Common myeloid progenitor, CD34-positive (primary cell): ENCODE data around the gene NTMT2. TPM values are rescaled to one million over a fixed set of nuclear protein-coding genes. Genes with fewer than 3 reads are reported as not detected.
A peak's percentile ranks its signal among the peaks of the same experiment; 100 is the strongest.
"Not testable (repeated sequence)": the region's sequence is repeated elsewhere in the genome, so short reads cannot be mapped to it uniquely, and the experiment has no call there.

Source experiments
- CTCF ChIA-PET: fragments of 350-600 bp; sonication (Branson Sonifier 250); formaldehyde crosslinking; loops from one replicate; lab custom pipeline; 2021; ENCODE audit warnings: antibody characterized with exemption; lab: Charles Lee
- POLR2A ChIA-PET: fragments of 350-600 bp; sonication (Branson Sonifier 250); formaldehyde crosslinking; loops from one replicate; lab custom pipeline; 2021; ENCODE audit warnings: antibody characterized with exemption; lab: Charles Lee
- DNase-seq, 3 donors: peaks; one replicate each; pipeline versions ENCODE4 v3.0.0 to v3.0.0-alpha.2; 2013
- H3K27ac ChIP-seq, 2 experiments: 1 replicate in 1 of 2; 2 replicates in 1 of 2; pipeline ENCODE4 v1.7.0; 2013; ENCODE audit warnings: inconsistent platforms in 2 of 2, low read length in 2 of 2, mild to moderate bottlenecking in 2 of 2, low read depth in 1 of 2, moderate library complexity in 1 of 2; ENCODE audit not compliant: severe bottlenecking in 2 of 2, insufficient read depth in 1 of 2, poor library complexity in 1 of 2
- H3K27me3 ChIP-seq, 5 experiments: replicated peaks in 2 of 5; 1 replicate in 3 of 5; 2 replicates in 2 of 5; pipeline versions ENCODE4 v1.6.1 to v1.7.0; 2013; ENCODE audit warnings: low read length in 4 of 5, mild to moderate bottlenecking in 2 of 5, moderate library complexity in 2 of 5, inconsistent platforms in 1 of 5; ENCODE audit not compliant: insufficient read depth in 5 of 5, control insufficient read depth in 4 of 5
- H3K36me3 ChIP-seq, 4 experiments: 1 replicate in 2 of 4; 2 replicates in 2 of 4; pipeline versions ENCODE4 v1.6.1 to v1.7.0; 2013; ENCODE audit warnings: low read length in 3 of 4, control low read depth in 1 of 4, mild to moderate bottlenecking in 1 of 4; ENCODE audit not compliant: control insufficient read depth in 4 of 4, insufficient read depth in 4 of 4
- H3K4me1 ChIP-seq, 4 experiments: 1 replicate in 3 of 4; 2 replicates in 1 of 4; pipeline versions ENCODE4 v1.6.1 to v1.7.1; 2013; ENCODE audit warnings: low read length in 3 of 4, mild to moderate bottlenecking in 3 of 4, control low read depth in 1 of 4, inconsistent platforms in 1 of 4, moderate library complexity in 1 of 4; ENCODE audit not compliant: control insufficient read depth in 4 of 4, insufficient read depth in 4 of 4; ENCODE audit errors: control extremely low read depth in 1 of 4
- H3K4me3 ChIP-seq, 7 experiments: 1 replicate in 4 of 7; 2 replicates in 3 of 7; pipeline versions ENCODE4 v1.5.1 to v1.7.0; 2013; ENCODE audit warnings: mild to moderate bottlenecking in 7 of 7, low read length in 6 of 7, moderate library complexity in 6 of 7, inconsistent platforms in 2 of 7, low read depth in 2 of 7, control low read depth in 1 of 7; ENCODE audit not compliant: insufficient read depth in 4 of 7, control insufficient read depth in 1 of 7; ENCODE audit errors: extremely low read depth in 1 of 7
- H3K9me3 ChIP-seq, 5 experiments: 1 replicate in 4 of 5; 2 replicates in 1 of 5; pipeline versions ENCODE4 v1.6.1 to v1.7.1; 2013; ENCODE audit warnings: low read length in 4 of 5, mild to moderate bottlenecking in 2 of 5, inconsistent platforms in 1 of 5, low read depth in 1 of 5, moderate library complexity in 1 of 5; ENCODE audit not compliant: control insufficient read depth in 4 of 5, insufficient read depth in 2 of 5; ENCODE audit errors: control extremely low read depth in 1 of 5
- WGBS: methylation state at CpG from one replicate; pipeline ENCODE4 v1.1.5; 2013; ENCODE audit not compliant: insufficient coverage; 5-methylcytosine and 5-hydroxymethylcytosine counted together
- polyA plus RNA-seq: library from polyadenylated mRNA; unstranded; fragments of 120-200 nt; gene quantifications from one replicate; pipeline ENCODE4 v1.2.1, GENCODE V29; 2013

The NTMT2 gene
- not detected for polyA plus RNA-seq

DNA sequence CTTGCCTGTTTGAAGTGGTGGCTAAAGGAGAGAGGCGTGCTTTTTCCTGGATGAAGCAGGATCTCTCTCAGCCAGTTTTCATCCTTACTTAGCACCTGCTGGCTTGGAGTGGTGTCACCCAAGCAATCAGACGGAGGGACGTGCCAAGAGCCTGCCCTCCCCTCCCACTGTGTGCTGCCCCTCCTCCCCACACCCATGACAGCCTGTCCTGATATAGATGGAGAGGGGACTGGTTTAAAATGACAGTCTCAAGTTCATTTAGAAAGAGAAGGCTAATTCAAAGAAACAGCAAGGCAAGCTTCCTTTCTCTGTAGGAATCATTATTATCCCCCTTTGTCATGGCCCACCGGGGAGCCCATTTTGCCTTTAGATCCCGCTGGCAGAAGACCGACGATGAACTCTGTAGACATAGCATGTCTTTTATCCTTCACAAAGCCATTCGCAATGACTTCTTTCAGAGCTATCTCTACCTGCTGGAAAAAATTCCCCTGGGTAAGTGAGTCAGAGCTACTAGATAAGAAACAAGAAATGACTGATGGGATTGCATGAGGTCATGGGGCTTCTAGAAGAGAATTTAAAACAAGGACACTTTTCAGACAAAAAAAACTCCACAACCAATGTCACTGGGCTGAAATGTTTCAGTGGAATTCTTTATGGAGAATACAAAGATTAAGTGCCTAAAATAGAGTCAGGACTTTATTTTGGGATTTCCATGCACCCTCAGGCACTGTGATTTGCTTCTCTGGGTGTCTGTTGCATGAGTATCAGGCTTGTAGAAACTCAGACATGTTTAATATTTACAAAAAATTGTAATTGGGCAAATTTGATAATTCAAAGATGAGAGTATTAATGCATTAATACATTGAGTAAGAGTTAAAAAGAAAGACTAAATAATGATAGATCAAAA is at the start of gene NTMT2:
TSS of gene NTMT2 (plus strand) at position 190 of the 907 bp plus-strand sequence. CDS start at position 339, 149 bp downstream.
- Histone ChIP-seq H3K4me1 (no peaks in the 10 kb centered on the region), H3K27me3 (peaks cover 0 to 3% (median 0%) of the 10 kb centered on the region in 5 experiments), H3K9me3 (peaks cover 0 to 3% (median 0%) of the 10 kb centered on the region in 5 experiments), H3K36me3 (no peaks in the 10 kb centered on the region), H3K4me3 (no peak within 1 kb of the TSS), H3K27ac (no peak within 1 kb of the TSS)
- POLR2A ChIA-PET, result no interaction called here
- DNase-seq, result no peak
- 73% methylated on average over 5 of the region's 8 CpGs for whole genome bisulfite sequencing
- CTCF ChIA-PET, result interaction anchor here (0.8 kb wide), 1 partner anchor 9 kb away, joined by 3 read pairs; no protein-coding TSS in a partner anchor

- DNase-seq, result no peak
- Histone ChIP-seq H3K4me3 (no peak overlapping the region), H3K9me3 (no peaks in the 10 kb centered on the region), H3K36me3 (no peaks in the 10 kb centered on the region), H3K4me1 (no peaks in the 10 kb centered on the region), H3K27ac (no peak overlapping the region), H3K27me3 (peaks cover 0 to 5% (median 0%) of the 10 kb centered on the region in 5 experiments)
- ChIA-PET POLR2A (no interaction called here), CTCF (no interaction called here)
Observed at GRCh38 chr1:170095976-170096748, 49.6 kb upstream of the NTMT2 start.

DNA sequence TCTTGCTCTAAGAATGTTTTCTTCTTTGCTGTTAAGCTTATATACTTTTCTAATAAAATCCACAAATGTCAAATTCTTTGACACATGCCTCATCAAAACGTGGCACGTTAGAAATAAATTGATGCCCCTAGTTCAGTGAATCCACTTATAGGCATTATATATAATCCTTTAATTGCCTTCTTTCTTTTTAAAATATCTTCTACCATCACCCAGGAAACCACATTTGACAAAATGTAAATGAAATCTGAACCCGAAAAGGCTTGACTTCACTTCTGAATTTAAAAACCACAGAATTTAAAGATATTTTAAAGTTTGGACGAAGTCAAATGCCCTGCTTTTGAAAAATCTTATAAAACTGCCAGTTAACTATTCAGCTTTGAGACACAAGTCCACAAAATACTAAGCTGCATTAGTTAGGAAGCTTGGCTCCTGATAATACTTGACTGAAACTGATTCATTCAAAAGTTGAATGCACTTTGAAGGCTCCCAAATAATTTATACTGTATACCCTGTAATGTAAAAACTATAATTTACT is 48.9 kb upstream of the NTMT2 start:
- 80% methylated on average over 1 of the region's 4 CpGs for WGBS
- no peak overlapping the region for H3K27ac ChIP-seq
- H3K9me3 ChIP-seq, result no peaks in the 10 kb centered on the region
- H3K36me3 ChIP-seq, result no peaks in the 10 kb centered on the region
- no peak for DNase-seq
- ChIA-PET CTCF (no interaction called here), POLR2A (no interaction called here)
- peaks cover 0 to 5% (median 1%) of the 10 kb centered on the region in 5 experiments for H3K27me3 ChIP-seq
- H3K4me3 ChIP-seq, result no peak overlapping the region
- H3K4me1 ChIP-seq, result no peaks in the 10 kb centered on the region

GRCh38 chr1:170097449-170097948 is 48.3 kb upstream of the NTMT2 start:
- Histone ChIP-seq H3K4me3 (no peak overlapping the region), H3K4me1 (no peaks in the 10 kb centered on the region), H3K9me3 (no peaks in the 10 kb centered on the region), H3K36me3 (no peaks in the 10 kb centered on the region), H3K27me3 (peaks cover 0 to 5% (median 2%) of the 10 kb centered on the region in 5 experiments), H3K27ac (no peak overlapping the region)
- ChIA-PET CTCF (no interaction called here), POLR2A (no interaction called here)
- 38% methylated on average over 1 of the region's 4 CpGs for WGBS
- no peak for DNase-seq

DNA sequence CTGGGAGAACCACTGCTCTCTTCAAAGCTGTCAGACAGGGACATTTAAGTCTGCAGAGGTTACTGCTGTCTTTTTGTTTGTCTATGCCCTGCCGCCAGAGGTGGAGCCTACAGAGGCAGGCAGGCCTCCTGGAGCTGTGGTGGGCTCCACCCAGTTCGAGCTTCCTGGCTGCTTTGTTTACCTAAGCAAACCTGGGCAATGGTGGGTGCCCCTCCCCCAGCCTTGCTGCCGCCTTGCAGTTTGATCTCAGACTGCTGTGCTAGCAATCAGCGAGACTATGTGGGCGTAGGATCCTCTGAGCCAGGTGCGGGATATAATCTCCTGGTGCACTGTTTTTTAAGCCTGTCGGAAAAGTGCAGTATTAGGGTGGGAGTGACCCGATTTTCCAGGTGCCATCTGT is 32.6 kb upstream of the NTMT2 start:
- H3K9me3 ChIP-seq, H3K27ac ChIP-seq, H3K4me3 ChIP-seq, H3K4me1 ChIP-seq, H3K27me3 ChIP-seq, POLR2A ChIA-PET, H3K36me3 ChIP-seq, CTCF ChIA-PET, DNase-seq: not testable (repeated sequence)
- WGBS, result 94% methylated on average over 4 of the region's 8 CpGs

DNA sequence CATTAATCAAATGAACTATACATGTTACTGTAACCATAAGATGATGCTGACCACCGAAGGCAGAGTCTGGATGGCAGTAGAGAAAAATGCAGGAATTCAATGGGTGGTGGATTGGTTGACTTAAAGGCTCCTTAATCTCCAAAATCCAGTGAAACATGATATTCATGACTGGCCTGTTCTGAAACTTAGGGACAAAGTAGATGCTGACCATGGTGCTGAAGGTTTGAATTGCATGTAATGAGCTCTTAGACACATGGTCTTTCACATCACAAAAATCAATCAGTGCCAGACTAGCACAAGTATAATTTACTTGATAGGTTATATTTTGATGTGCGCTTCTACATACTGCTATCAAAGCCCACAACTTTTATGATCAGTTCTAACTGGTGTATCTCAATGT is 30.9 kb upstream of the NTMT2 start:
- Histone ChIP-seq H3K4me3 (no peak overlapping the region), H3K36me3 (no peaks in the 10 kb centered on the region), H3K27ac (no peak overlapping the region), H3K4me1 (no peaks in the 10 kb centered on the region), H3K27me3 (peaks cover 0 to 2% (median 0%) of the 10 kb centered on the region in 5 experiments), H3K9me3 (peaks cover 0 to 3% (median 0%) of the 10 kb centered on the region in 5 experiments)
- CTCF ChIA-PET, result no interaction called here
- peak in 2 of 3 donors; percentile 3 to 6 for DNase-seq
- 100% methylated on average over 1 of the region's 2 CpGs for WGBS
- POLR2A ChIA-PET, result no interaction called here
